Placental pericyte (primary cell): ENCODE results near the gene YY2. TPM values are rescaled to one million over a fixed set of nuclear protein-coding genes. Genes with fewer than 3 reads are reported as not detected.

ENCODE experiments used
- small RNA-seq: library from RNA; depleted of rRNA; stranded (forward); fragments of <200 nt; gene quantifications from one replicate; pipeline ENCODE3, GENCODE V24; 2012; ENCODE audit warnings: low replicate concordance
- total RNA-seq: library from RNA; depleted of rRNA; stranded (reverse); fragments of >200 nt; gene quantifications from 2 replicates; pipeline ENCODE4 v1.2.3, GENCODE V29; 2012

The YY2 gene
- total RNA-seq: 2.1 and 3.5 TPM in 2 replicates

DNA sequence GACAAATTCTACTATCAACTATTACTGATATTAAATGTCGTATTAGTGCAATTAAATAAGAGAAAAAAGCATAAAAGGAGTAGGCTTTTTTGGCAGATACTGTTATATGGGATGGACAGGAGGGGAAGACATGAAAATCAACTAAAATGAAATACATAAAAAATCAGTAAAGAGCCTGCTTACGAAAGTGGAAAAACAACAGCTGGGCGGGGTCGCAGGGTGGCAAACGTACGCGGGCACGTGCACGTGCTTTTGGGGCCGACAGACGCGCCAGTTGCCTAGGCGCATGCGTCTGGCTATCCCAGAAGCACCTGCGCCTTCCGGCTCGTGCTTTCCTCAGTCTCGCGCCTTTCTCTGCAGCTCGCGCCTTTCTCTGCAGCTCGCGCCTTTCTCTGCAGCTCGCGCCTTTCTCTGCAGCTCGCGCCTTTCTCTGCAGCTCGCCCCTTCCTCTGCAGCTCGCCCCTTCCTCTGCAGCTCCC is at the start of gene YY2:
YY2 (plus strand) TSS at position 51 of the 479 bp plus-strand sequence. CDS start 498 bp downstream, outside the sequence.

GRCh38 chrX:21839334-21840192 is 16.2 kb upstream of the YY2 start, which contains the start of gene MBTPS2:
Gene MBTPS2, plus strand, starts transcription at chrX:21839617. Its CDS starts 118 bp downstream, at chrX:21839735.

Small RNAs within 50 kb of the gene (small RNA-seq; reads per million reads assigned to genes)
- gene U73479.1: not detected

Other genes with a start within 250 kb of the YY2 start
- gene KLHL34, start 197.7 kb upstream of the YY2 start, total RNA-seq: 0.14 TPM in 1 of 2 replicates, not detected in the other
- not detected in 2 replicates for gene SMPX, start 97.9 kb upstream of the YY2 start, total RNA-seq
- gene MBTPS2, start 16.4 kb upstream of the YY2 start, total RNA-seq: 12.6 and 18.2 TPM in 2 replicates
- gene SMS, start 84.7 kb downstream of the YY2 start, total RNA-seq: 95.6 and 171 TPM in 2 replicates
- gene PHEX, start 176.3 kb downstream of the YY2 start, total RNA-seq: 0.44 and 1.0 TPM in 2 replicates